Measurements from ENCODE around the gene PANX2. TPM values are rescaled to one million over a fixed set of nuclear protein-coding genes. Genes with fewer than 3 reads are reported as not detected.

PANX2 gene
- total and polyA plus RNA-seq, 2 of the 13 experiments (the other 11 are each of a cell fraction or from before 2014, with no cell fraction given): 0.15 to 1.1 TPM

DNA sequence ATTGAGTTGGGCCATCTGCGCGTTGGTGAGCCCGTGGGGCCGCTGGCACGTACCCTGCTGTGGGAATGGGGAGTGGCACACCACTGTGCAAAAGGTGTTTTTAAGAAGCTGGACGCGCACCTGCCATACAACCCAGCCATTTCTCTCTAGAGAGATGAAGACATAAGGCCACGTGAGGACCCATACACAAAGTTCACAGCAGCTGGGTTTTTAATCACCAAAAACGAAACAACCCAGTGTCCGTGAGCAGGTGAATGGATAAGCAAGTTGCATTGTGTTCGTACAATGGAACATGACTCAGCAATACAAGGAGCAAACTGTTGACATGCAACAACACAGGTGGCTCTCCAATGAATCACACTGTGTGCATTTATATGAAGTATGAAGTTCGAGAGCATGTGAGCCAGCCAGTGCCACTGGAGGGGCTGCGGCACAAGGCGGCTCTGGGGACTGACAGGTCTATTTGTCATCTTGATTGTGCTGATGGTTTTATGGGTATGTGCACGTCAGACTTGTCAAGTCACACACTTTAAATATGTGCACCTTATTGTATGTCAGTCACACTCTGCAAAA lies 30.6 kb upstream of the PANX2 start (continued):
- TF ChIP-seq, protein P1, sequence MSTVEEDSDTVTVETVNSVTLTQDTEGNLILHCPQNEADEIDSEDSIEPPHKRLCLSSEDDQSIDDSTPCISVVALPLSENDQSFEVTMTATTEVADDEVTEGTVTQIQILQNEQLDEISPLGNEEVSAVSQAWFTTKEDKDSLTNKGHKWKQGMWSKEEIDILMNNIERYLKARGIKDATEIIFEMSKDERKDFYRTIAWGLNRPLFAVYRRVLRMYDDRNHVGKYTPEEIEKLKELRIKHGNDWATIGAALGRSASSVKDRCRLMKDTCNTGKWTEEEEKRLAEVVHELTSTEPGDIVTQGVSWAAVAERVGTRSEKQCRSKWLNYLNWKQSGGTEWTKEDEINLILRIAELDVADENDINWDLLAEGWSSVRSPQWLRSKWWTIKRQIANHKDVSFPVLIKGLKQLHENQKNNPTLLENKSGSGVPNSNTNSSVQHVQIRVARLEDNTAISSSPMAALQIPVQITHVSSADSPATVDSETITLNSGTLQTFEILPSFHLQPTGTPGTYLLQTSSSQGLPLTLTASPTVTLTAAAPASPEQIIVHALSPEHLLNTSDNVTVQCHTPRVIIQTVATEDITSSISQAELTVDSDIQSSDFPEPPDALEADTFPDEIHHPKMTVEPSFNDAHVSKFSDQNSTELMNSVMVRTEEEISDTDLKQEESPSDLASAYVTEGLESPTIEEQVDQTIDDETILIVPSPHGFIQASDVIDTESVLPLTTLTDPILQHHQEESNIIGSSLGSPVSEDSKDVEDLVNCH (CRISPR knock-in tag; IDR thresholded peaks at IDR 0.05): no peak
- no peak for TF ChIP-seq ZNF709 (CRISPR knock-in tag; IDR thresholded peaks at IDR 0.05)
- TF ChIP-seq CBFB (CRISPR knock-in tag; IDR thresholded peaks at IDR 0.05): no peak
- no peak for TF ChIP-seq ZNF430 (CRISPR knock-in tag; IDR thresholded peaks at IDR 0.05)
- TF ChIP-seq FOSL2 (CRISPR knock-in tag; IDR thresholded peaks at IDR 0.05): peak; percentile 79
- no peak for TF ChIP-seq ZNF891 (CRISPR knock-in tag; IDR thresholded peaks at IDR 0.05)
- no peak for TF ChIP-seq ETV5 (CRISPR knock-in tag; IDR thresholded peaks at IDR 0.05; ENCODE audit: borderline replicate concordance)
- TF ChIP-seq, protein P2, sequence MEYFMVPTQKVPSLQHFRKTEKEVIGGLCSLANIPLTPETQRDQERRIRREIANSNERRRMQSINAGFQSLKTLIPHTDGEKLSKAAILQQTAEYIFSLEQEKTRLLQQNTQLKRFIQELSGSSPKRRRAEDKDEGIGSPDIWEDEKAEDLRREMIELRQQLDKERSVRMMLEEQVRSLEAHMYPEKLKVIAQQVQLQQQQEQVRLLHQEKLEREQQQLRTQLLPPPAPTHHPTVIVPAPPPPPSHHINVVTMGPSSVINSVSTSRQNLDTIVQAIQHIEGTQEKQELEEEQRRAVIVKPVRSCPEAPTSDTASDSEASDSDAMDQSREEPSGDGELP (IDR thresholded peaks at IDR 0.05; ENCODE audit: borderline replicate concordance, low read depth): peak; percentile 15; the same call in 1 of the 2 replicates
- TF ChIP-seq, protein P3, sequence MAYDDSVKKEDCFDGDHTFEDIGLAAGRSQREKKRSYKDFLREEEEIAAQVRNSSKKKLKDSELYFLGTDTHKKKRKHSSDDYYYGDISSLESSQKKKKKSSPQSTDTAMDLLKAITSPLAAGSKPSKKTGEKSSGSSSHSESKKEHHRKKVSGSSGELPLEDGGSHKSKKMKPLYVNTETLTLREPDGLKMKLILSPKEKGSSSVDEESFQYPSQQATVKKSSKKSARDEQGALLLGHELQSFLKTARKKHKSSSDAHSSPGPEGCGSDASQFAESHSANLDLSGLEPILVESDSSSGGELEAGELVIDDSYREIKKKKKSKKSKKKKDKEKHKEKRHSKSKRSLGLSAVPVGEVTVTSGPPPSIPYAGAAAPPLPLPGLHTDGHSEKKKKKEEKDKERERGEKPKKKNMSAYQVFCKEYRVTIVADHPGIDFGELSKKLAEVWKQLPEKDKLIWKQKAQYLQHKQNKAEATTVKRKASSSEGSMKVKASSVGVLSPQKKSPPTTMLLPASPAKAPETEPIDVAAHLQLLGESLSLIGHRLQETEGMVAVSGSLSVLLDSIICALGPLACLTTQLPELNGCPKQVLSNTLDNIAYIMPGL (CRISPR knock-in tag; IDR thresholded peaks at IDR 0.05; ENCODE audit: borderline replicate concordance in 1 of 2, low read depth in 1 of 2): no peak
- TF ChIP-seq FOXA1 (IDR thresholded peaks at IDR 0.05): no peak
- peak; percentile 20; the same call in 1 of the 2 replicates for TF ChIP-seq FOXA1 (CRISPR knock-in tag; IDR thresholded peaks at IDR 0.05)
- no peak for TF ChIP-seq GABPB1 (CRISPR knock-in tag; IDR thresholded peaks at IDR 0.05)
- TF ChIP-seq, protein P4, sequence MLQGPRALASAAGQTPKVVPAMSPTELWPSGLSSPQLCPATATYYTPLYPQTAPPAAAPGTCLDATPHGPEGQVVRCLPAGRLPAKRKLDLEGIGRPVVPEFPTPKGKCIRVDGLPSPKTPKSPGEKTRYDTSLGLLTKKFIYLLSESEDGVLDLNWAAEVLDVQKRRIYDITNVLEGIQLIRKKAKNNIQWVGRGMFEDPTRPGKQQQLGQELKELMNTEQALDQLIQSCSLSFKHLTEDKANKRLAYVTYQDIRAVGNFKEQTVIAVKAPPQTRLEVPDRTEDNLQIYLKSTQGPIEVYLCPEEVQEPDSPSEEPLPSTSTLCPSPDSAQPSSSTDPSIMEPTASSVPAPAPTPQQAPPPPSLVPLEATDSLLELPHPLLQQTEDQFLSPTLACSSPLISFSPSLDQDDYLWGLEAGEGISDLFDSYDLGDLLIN (CRISPR knock-in tag; IDR thresholded peaks at IDR 0.05; ENCODE audit: borderline replicate concordance): no peak
- no peak for TF ChIP-seq ZNF598 (CRISPR knock-in tag; IDR thresholded peaks at IDR 0.05; ENCODE audit: borderline replicate concordance)
- TF ChIP-seq, protein P5, sequence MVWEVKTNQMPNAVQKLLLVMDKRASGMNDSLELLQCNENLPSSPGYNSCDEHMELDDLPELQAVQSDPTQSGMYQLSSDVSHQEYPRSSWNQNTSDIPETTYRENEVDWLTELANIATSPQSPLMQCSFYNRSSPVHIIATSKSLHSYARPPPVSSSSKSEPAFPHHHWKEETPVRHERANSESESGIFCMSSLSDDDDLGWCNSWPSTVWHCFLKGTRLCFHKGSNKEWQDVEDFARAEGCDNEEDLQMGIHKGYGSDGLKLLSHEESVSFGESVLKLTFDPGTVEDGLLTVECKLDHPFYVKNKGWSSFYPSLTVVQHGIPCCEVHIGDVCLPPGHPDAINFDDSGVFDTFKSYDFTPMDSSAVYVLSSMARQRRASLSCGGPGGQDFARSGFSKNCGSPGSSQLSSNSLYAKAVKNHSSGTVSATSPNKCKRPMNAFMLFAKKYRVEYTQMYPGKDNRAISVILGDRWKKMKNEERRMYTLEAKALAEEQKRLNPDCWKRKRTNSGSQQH (CRISPR knock-in tag; IDR thresholded peaks at IDR 0.05; ENCODE audit: low read depth): 0 out of 2 replicates have a peak, but pooled peaks have one; percentile 55
- TF ChIP-seq AGO1 (IDR thresholded peaks at IDR 0.05; ENCODE audit: low read depth, low read length, poor library complexity, severe bottlenecking): no peak
- TF ChIP-seq KMT2B (CRISPR knock-in tag; IDR thresholded peaks at IDR 0.05): no peak
- TF ChIP-seq SOX6 (IDR thresholded peaks at IDR 0.05): no peak
- peak; percentile 59 for TF ChIP-seq SOX6 (CRISPR knock-in tag; IDR thresholded peaks at IDR 0.05)
- no peak for TF ChIP-seq HDAC6 (IDR thresholded peaks at IDR 0.05; ENCODE audit: low read depth, low read length)
- TF ChIP-seq ZNF839 (CRISPR knock-in tag; IDR thresholded peaks at IDR 0.05; ENCODE audit: borderline replicate concordance): no peak
- no peak for TF ChIP-seq TCF12 (IDR thresholded peaks at IDR 0.05)
- TF ChIP-seq TCF12 (CRISPR knock-in tag; IDR thresholded peaks at IDR 0.05): no peak
- no peak for TF ChIP-seq ZNF530 (CRISPR knock-in tag; IDR thresholded peaks at IDR 0.05; ENCODE audit: low read depth)
- TF ChIP-seq ZBTB7B (CRISPR knock-in tag; IDR thresholded peaks at IDR 0.05): no peak

Measured in HepG2 (cell line).